Fibroblast of skin of right biceps (primary cell): ENCODE measurements around the gene CBFB.
A peak's percentile ranks its signal among the peaks of the same experiment; 100 is the strongest.
"Not testable (repeated sequence)": the region's sequence is repeated elsewhere in the genome, so short reads cannot be mapped to it uniquely, and the experiment has no call there.

Experiments used
- DNase-seq: peaks from one replicate; pipeline ENCODE4 v3.0.0-alpha.2; 2013

CBFB gene

DNA sequence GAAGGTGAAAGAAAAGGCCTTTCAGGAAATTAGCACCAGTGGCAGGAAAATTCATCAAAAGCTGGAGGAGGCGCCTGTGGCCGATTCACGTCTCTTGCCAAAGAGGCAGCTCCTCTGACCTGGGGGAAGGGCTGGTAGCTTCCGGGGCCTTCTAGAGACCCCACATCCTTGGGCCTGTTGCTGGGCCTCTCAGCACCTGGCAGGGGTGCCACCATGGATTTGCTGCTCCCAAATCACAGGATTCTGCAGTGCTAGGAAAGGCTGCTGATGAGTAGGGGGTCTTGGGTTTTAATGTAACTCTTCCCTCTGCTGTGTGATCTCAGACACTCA is 11.6 kb upstream of the CBFB start:
- DNase-seq, result no peak

DNA sequence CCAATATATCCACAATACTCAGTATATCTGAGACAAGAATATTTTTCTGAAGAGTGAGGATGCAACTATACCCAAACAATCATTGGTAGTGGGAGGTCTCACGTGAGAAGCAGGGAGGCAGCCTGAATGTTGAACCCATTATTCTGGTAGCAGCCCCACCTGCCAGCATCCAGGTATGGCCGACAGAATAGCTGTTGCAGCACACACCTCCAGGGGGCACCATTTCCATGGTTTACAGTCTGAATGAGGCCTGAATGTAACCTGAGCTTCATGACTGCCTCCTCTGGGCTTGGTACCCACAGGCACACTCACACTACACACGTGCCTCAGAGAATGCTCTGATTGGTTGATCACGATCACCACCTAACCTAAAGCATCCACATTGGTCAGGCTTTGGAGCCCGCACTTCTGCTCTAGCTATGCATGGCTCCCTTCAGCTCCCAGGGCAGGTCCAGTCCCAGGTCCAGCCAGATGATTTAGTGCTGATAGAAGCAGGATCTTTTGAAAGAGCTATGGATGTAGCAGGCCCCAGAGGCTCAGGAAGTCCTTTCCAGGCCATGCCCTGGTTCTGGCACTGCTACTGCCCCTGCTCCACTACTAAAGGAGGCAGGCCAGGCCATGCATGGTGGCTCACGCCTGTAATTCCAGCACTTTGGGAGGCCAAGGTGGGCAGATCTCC is 11.0 kb upstream of the CBFB start:
- peak; percentile 95 for DNase-seq

DNA sequence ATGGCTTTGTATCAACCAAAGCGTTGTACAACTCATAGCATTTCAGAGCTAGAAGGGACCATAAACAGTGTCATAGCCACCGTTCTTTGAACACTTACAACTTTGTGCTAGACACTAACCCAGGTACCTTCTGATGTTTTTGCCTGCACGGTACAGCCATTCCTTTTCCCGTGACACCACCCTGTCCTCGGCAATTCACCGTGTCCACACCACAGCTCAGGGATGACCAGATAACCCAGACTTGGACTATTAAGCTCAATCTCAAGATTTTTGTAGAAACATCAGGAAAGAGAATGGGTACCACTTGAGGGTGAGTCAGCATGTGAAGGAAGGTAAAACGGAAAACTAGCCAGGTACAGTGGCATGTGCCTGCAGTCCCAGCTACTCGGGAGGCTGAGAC is 9.8 kb upstream of the CBFB start:
- no peak for DNase-seq

DNA sequence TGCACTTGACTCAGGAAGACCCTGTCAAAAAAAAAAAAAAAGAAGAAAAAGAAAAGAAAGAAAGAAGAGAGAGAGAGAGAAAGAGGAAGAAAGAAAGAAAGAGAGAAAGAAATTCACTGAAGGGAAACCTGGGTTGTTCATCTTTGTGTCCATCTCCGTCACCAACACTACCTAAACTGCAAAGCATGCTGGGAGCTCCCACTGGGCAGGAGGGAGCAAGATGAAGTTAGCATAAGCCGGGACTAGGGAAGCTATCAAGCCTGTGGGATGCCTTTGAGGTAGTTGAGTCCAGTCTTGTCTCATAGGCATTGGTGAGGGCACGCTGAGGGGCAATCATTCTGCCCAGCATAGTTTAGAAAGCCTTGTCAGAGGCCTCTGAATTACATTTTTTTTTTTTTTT is 7.6 kb upstream of the CBFB start:
- DNase-seq, result no peak

DNA sequence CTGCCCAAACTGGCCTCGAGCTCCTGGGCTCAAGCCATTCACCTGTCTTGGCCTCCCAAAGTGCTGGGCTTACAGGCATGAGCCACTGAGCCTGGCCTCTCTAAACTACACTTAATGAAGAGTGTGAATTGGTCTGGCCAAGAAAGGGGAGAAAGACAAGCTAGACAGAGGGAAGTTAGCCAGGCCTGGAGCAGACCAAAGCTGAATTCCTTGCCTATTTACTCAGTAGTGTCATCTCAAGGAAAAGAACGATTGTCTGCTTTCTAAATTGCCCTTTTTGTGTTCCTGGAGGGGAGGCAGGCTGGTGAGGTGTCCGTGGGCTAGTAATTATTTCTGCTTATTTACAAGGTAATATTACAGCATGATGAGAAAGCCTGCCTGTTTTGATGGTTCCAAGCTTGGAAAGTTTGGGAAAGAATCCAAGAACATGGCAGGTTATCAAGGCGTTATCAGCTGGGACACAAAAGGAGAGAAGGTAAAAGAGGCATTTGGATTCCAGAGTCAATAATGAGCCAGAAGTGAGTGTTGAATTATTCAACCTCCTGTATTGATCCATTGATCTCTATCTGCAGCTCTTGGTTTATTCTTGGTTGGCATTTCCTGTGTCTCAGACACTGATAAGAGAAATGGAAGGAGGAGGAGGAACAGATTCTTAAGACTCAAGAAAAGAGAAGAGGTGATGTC is 6.3 kb upstream of the CBFB start:
- peak; percentile 41 for DNase-seq

DNA sequence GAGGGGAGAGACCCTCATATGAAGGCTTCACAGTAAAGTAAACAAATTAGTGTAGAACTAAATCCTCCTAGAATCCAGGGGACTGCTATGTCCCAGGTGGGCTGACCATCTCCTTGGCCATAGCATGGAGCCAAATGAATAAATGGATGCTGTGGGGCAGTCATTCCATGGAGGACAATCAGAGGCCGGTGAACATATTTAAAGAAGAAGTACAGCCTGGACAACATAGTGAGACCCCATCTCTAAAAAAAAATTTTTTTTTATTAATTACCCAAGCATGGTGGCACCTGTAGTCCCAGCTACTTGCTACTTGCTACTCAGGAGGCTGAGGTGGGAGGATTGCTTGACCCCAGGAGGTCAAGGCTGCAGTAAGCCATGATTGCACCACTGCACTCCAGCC is 5.3 kb upstream of the CBFB start:
- no peak for DNase-seq

DNA sequence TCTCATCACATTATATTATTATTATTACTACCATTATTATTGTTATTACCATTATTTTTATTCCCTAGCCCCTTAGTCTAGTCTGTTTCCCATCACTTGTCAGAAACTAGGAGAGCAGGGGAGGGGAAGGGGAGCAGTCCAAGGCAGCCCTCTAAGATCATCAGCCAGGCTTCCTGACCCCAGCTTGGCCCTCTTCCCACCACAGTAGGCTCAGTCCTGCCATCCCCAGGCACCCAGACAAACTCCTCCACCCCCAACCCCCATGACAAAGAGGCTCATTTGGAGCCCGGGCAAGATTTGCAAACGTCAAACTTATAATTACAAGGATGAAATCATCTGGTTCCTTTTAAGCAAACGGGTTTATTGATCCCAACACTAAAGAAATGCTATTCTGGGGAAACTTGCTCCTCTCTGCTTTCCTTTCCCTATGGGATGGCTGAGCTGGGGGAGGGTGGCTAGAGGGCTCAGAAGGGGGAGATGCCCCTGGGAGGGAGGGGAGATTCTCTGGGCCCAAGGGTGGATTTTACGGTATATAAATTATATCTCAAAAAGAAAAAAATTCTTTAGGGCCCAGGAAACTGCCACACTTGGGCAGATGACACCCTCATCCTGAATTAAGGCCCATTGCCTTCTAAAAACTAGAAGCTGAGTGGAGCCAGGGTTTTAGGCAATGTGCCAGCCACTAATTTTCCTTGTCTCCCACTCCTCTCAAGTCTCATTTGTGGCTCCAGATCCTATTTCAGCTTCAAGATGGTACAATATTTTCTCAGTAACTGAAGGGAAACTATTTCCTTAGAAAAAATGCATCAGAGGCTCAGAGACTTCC is 4.4 kb upstream of the CBFB start:
- DNase-seq, result peak; percentile 31

DNA sequence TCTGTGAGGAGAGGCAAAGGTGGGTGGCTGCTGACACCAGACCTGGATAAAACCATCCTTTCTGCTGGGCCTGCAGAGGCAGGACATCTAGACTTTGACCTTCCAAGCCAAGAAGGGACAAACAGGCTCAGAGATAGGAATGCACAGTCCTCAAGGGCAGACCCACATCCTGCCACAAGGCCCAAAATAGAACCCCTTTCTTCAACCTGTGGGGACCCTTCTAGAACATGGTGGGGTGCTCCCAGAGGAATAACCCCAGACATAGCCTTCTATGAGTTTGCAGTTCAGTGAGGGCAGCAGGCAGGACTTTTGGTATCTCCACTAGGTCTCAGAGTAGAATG is 3.8 kb upstream of the CBFB start:
- no peak for DNase-seq

DNA sequence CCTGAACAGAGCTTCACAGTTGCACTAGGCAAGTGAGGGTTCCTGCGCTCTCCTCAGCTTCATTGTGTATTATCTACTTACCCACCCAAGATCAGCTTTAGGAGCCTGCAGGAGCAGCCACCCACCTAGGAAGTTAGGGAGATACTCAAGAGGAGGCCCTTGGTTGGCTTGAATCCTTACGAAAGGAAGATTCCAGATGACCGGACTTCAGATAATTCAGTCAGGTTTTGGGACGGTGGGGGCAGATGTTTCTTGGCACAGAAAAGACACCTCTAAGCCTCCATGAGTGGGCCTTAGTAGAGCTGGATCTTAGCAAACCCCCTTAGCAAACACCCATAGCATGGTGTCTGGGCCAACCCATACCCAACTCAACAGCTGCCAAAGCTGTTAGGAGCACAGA is 2.4 kb upstream of the CBFB start:
- no peak for DNase-seq

DNA sequence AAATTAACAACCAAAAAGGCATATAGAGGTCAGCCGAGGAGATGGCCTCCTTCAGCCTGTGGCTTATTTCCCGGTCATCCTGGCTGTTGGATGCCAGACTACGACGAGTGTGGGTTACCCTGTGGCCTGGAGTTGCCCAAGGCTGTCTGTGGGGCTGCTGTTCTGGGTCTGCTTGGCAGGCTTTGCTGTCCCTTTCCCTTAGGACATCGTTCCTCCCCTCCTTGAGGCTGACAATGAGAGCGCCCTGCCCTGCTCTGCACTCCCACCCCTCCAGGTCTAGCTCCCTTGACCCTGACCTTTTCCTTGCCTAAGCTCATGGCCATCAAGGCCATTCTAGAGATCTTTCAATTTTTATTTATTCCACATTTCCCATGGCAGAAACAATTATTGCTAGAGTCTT is 1.9 kb upstream of the CBFB start:
- no peak for DNase-seq

DNA sequence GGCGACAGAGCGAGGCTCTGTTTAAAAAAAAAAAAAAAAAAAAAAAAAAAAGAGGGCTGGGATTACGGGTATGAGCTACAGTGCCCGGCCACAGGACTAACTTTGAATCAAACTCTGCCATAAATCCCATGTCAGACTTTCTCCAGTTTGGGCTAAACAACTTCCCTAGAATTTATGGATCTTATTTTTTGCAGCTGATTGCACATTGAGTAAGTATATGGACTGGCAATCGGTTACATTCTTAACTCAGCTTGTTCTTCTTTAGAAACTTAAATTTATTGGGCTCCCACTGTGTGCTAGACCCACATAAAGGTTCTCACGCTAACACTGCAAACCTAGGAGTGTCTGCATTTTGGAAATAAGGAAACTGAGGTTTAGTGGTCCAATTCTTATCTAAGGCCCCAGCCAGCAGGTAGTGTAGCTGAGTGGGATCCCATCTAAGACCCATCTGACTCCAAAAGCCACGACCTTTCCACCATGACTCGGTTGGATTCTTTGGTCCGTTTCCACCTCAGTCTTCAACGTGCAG is 718 bp upstream of the CBFB start:
- DNase-seq, result no peak

DNA sequence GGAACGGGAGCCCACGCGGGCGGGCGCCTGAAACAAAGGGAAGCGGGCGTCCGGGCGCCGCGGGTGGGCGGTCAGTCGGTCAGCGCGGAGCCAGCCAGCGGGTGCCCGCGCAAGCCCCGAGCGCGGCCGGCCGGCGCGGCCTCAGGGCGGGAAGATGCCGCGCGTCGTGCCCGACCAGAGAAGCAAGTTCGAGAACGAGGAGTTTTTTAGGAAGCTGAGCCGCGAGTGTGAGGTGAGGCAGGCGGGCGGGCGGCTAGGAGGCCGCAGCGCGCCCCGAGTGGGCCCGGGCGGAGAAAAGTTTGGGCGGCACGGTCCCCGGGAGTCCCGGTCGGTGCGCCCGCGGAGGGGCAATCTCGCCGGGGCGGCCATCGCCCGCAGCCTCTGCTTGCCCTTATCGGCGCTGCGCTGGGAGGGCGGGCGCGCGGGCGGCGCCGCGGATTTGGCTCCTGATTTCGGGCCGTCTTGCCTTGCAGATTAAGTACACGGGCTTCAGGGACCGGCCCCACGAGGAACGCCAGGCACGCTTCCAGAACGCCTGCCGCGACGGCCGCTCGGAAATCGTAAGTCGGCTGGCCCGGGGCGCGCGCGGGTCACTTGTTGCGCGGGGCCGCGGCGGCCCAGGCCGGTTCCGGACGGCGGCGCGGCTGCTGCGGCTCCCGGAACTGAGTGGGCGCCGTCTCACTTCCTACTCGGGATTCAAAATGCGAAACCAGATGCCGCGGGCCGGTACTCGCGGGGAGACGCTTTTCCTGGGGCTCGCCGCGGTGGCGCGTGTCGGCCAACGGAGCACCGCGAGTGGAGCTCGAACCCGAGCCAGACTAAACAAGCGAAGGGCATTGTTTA is 526 bp downstream of the CBFB start:
- DNase-seq, result peak; percentile 51

DNA sequence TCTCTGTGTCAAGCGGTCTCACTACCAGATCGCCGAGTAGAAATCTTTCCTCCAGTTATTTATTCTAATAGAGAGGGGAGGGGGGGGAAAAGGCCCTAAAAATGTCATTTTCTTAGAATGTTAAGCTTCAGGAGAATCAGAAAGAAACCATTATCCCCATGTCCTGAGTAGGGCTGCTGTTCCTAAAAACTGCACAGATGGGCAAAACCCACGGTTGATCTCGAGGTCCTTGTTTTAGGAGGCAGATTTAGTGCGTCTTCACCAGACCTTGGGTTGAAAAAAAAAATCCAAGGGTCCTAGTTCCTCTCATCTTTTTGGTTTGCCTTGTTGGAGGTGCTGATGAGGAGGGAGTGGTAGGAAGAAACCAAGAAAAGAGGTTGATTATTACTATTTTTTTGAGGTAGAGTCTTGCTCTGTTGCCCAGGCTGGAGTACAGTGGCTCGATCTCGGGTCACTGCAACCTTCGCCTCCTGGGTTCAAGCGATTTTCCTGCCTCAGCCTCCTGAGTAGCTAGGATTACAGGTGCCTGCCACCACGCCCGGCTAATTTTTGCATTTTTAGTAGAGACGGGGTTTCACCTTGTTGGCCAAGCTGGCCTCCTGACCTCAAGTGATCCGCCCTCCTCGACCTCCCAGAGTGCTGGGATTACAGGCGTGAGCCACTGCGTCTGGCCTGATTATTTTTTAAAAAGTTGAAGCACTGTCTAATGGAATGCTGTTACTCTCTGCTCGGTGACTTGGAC is 1.4 kb downstream of the CBFB start:
- no peak for DNase-seq

DNA sequence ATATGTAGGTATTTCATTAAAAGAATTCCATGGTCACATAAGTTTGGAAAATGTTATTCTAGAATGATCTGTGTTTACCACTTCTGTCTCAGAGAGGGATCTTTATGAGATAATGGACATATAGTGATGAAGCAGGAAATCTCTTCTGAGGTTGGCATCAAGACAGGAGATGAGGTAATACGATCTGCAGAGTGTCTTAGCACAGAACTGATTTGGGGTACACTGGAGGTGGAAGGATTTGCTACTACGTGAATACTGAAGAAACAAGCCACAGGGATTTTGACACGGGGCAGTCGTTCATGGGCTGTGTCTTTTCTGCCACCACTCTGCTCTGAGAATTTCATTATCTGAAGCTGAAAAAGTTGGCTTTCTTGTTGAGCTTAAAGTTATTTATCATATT is 5.5 kb downstream of the CBFB start:
- peak; percentile 38 for DNase-seq

DNA sequence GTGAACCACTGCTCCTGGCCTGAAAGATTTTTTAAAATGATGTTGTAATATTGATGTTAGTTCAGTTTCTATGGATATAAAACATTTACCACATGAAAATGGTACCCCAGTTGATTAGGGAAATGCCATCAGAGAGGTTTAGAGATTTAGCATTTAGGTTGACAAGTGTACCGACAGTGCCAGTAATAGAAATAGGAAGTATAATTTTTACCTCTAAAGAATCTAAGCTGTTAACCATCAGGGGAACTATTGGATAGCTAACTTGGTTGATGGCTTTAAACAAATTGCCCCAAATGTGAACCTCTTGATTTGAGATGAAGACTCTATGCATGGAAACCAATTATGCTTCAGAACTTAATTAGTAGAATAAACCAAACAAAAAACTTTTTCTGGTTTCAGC is 6.4 kb downstream of the CBFB start:
- no peak for DNase-seq

DNA sequence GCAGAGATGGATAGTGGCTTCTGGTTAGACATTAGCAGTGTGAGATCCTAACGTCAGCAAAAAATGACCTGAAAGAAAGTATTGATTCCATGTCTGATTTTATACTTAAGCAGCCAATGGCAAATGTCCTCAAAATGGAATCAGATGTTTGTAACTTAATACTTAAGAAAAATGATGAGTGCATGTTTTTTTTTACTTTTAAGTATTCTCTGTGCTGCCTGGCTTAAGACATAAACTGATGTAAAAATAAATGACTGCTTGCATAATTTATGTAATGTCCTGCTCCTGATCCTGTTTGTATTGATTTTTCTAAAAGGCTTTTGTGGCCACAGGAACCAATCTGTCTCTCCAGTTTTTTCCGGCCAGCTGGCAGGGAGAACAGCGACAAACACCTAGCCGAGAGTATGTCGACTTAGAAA is 7.4 kb downstream of the CBFB start:
- DNase-seq, result no peak

DNA sequence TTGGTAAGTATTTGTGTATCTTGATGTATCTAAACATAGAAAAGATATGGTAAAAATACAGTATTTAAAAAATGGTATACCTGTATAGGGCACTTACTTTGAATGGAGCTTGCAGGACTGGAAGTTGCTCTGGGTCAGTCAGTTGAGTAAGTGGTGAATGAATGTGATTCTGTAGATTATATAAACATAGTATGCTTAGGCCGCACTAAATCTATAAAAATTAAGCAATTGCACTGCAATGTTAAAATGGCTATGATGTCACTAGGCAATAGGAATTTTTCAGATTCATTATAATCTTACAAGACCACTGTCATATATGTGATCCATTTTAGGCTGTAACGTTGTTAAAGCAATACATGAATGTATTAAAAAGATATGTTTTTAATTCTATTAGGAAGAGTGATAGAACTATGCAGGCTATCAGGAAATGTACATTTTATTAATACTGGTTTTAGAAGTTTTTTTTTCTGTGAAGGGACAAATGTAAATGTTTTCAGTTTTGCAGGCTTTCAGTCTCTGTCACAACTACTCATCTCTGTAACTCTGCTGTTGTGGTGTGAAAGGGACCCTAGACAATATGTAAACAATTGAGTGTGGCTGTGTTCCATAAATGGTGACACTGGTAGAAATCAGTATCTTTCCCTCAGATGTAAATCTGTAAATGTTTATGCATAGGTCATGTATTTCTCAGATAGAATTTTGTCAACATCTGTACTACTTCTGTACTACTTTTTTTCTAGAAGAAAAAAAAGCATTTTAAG is 10.5 kb downstream of the CBFB start:
- DNase-seq, result no peak

DNA sequence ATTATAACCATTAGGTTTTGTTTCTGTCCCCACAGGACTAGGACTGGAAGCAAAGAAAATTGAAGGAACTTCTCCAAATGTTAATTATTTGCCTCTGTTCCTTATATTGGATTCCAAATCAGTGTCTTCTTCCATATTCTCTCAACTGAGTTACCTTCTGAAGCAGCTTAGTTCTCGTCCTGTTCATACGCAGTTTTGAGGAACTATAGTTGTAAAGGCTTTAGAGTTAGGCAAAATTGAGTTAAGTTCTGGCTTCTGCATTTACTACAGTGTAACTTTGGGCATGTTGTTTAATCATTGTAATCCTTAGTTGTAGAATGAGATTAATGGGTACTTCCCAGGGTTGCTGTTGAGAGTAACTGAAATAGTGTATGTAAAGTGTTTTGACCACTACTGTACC is 11.2 kb downstream of the CBFB start:
- DNase-seq, result no peak

DNA sequence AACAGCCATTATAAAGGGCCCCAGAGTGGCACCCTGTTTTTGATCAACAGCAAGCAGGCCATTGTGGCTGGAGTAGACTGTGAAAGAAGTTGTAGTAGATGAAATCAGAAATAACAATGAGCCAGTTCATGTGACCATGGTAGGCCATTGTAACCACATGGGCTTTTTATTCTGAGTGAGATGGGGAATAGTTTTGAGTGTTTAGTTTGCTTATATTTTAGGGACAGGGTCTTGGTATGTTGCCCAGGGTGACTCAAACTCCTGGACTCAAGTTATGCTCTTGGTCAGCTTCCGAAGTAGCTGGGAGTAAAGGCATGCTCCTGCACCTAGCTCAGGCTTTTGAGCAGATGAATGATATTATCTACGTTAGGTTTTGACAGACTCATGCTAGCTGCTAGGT is 12.0 kb downstream of the CBFB start:
- DNase-seq, result peak; percentile 25

DNA sequence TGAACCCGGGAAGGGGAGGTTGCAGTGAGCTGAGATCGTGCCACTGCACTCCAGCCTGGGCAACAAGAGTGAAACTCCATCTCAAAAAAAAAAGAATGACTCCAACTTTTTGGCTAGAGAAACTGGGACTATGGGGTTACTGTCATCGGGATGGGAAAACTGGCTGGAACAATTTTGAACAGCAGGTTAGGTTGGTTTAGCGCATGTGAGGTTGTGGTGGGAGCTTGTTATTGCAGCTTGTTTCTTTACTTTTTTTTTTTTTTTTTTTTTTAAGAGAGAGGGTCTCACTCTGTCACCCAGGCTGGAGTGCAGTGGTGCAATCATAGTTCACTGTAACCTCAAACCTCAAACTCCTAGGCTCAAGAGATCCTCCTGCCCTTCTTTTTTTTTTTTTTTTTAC is 12.6 kb downstream of the CBFB start:
- not testable (repeated sequence) for DNase-seq

DNA sequence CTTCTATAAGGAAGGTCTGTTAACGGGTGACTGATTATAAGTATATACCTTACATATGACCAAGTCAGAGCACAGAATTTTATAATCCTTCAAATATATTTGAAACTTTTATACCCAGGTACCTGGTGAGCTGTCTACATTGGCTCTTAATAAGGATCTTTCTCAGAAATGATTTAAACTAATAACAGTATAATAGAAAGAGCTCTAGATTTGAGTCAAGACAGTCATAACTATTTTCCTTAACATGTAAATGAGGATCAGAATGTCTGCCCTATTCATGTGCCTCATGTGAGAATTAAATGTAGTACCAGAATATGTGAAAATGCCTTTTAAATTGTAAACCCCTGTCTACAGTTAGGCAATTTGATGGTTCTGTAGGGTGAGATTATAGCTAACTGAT is 14.5 kb downstream of the CBFB start:
- DNase-seq, result no peak

DNA sequence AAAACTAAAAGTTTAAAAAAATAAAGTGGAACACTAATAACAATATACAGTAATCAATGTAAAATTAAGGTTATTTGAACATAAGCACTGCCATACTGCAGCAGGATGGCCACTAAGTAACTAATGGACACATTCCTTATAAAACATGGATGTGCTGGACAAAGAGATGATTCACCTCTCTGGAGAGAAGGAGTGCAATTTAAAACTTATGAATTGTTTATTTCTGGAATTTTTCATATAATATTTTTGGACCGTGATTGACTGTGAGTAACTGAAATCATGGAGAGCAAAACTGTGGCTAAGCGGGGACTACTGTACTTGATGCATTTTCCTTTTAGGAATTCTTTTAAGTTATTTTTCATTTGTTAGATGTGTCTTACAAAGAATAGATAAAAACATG is 21.8 kb downstream of the CBFB start:
- DNase-seq, result no peak
